OCI-LY1 (cell line): ENCODE measurements around the gene CACNG7.

Experiments
- H2AFZ ChIP-seq: fragments of 200-600 bp; sonication (generic), shearing (Covaris generic); 2 replicates; pipeline ENCODE4 v1.6.0; 2014; ENCODE audit warnings: antibody characterized with exemption, mild to moderate bottlenecking, low read length
- H3F3A ChIP-seq: fragments of 200-600 bp; sonication (generic), shearing (Covaris generic); 2 replicates; pipeline ENCODE4 v1.6.0; 2014; ENCODE audit warnings: mild to moderate bottlenecking, antibody characterized with exemption, low read length, moderate library complexity; ENCODE audit not compliant: insufficient read depth
- H3K27ac ChIP-seq: fragments of 200-600 bp; sonication (generic); 2 replicates; pipeline ENCODE4 v1.5.1; 2014; ENCODE audit warnings: low read length, mixed run types, mild to moderate bottlenecking, low read depth; ENCODE audit not compliant: poor library complexity, severe bottlenecking
- H3K27me3 ChIP-seq: fragments of 200-600 bp; sonication (generic); 2 replicates; pipeline ENCODE4 v1.6.0; 2014; ENCODE audit warnings: antibody characterized with exemption, mild to moderate bottlenecking, low read length, moderate library complexity; ENCODE audit not compliant: insufficient read depth
- H3K36me3 ChIP-seq: fragments of 200-600 bp; sonication (generic); 2 replicates; pipeline ENCODE4 v1.6.1; 2014; ENCODE audit warnings: mild to moderate bottlenecking, antibody characterized with exemption, low read length, moderate library complexity, mixed read lengths; ENCODE audit not compliant: insufficient read depth
- H3K4me1 ChIP-seq: fragments of 200-600 bp; sonication (generic); 2 replicates; pipeline ENCODE4 v1.5.1; 2014; ENCODE audit warnings: mild to moderate bottlenecking, low read length, moderate library complexity; ENCODE audit not compliant: insufficient read depth, severe bottlenecking
- H3K4me2 ChIP-seq: fragments of 200-600 bp; sonication (generic), shearing (Covaris generic); 2 replicates; pipeline ENCODE4 v1.6.1; 2014; ENCODE audit warnings: low read length
- H3K4me3 ChIP-seq: fragments of 200-600 bp; sonication (generic); 2 replicates; pipeline ENCODE4 v1.5.1; 2014; ENCODE audit warnings: low read length, low read depth, mild to moderate bottlenecking, mixed read lengths; ENCODE audit not compliant: poor library complexity, severe bottlenecking
- H3K79me2 ChIP-seq: fragments of 200-600 bp; shearing (Covaris generic); 2 replicates; pipeline ENCODE4 v1.6.1; 2016; ENCODE audit warnings: mixed run types, low read length, mixed read lengths; ENCODE audit not compliant: insufficient read depth
- H3K9ac ChIP-seq: fragments of 200-600 bp; sonication (generic), shearing (Covaris generic); 2 replicates; pipeline ENCODE4 v1.6.1; 2014; ENCODE audit warnings: mild to moderate bottlenecking, low read length, mixed read lengths
- H3K9me2 ChIP-seq: fragments of 200-600 bp; sonication (generic), shearing (Covaris generic); 2 replicates; pipeline ENCODE4 v1.6.1; 2014; ENCODE audit warnings: low read depth, mild to moderate bottlenecking, low read length, mixed read lengths
- H3K9me3 ChIP-seq: fragments of 200-600 bp; shearing (Covaris generic); 2 replicates; pipeline ENCODE4 v1.6.1; 2014; ENCODE audit warnings: low read length, mixed read lengths
- H4K20me1 ChIP-seq: fragments of 200-600 bp; sonication (generic), shearing (Covaris generic); 2 replicates; pipeline ENCODE4 v1.6.0; 2016; ENCODE audit warnings: mild to moderate bottlenecking, low read length; ENCODE audit not compliant: insufficient read depth
- CTCF ChIP-seq: fragments of 200-600 bp; sonication (generic), shearing (Covaris generic); IDR thresholded peaks from 2 replicates; pipeline ENCODE4 v1.5.1; 2017; ENCODE audit warnings: mild to moderate bottlenecking, antibody characterized with exemption, low read length, moderate library complexity, mixed read lengths
- EZH2 ChIP-seq: fragments of 200-600 bp; sonication (generic), shearing (Covaris generic); IDR thresholded peaks from 2 replicates; pipeline ENCODE4 v1.8.0; 2017; ENCODE audit warnings: borderline replicate concordance, mixed run types, mild to moderate bottlenecking, antibody characterized with exemption, low read length, moderate library complexity, mixed read lengths

Gene CACNG7

GRCh38 chr19:53962887-53963431, 53.9 kb downstream of the CACNG7 start, which contains the start of gene CACNG8:
Gene CACNG8 (plus strand): TSS chr19:53962937.
- Histone ChIP-seq H3K4me1 (no peaks in the 10 kb centered on the region), H3K9me2 (no peaks in the 10 kb centered on the region), H4K20me1 (no peaks in the 10 kb centered on the region), H3F3A (no peaks in the 10 kb centered on the region), H3K79me2 (no peaks in the 10 kb centered on the region), H3K4me2 (no peak within 1 kb of the TSS), H3K9ac (no peak within 1 kb of the TSS), H3K9me3 (no peaks in the 10 kb centered on the region), H3K36me3 (no peaks in the 10 kb centered on the region), H3K27me3 (no peaks in the 10 kb centered on the region), H2AFZ (no peak within 1 kb of the TSS), H3K27ac (no peak within 1 kb of the TSS), H3K4me3 (no peak within 1 kb of the TSS)
- TF ChIP-seq EZH2 (no peak), CTCF (no peak)

GRCh38 chr19:53965091-53965490, 56.0 kb downstream of the CACNG7 start:
- Histone ChIP-seq H3K36me3 (no peaks in the 10 kb centered on the region), H3K9me3 (no peaks in the 10 kb centered on the region), H3K9ac (no peak overlapping the region), H3K27ac (no peak overlapping the region), H2AFZ (no peak overlapping the region), H3K4me2 (no peak overlapping the region), H3K4me1 (no peaks in the 10 kb centered on the region), H3F3A (no peaks in the 10 kb centered on the region), H4K20me1 (no peaks in the 10 kb centered on the region), H3K9me2 (no peaks in the 10 kb centered on the region), H3K27me3 (no peaks in the 10 kb centered on the region), H3K4me3 (no peak overlapping the region), H3K79me2 (no peaks in the 10 kb centered on the region)
- TF ChIP-seq CTCF = no peak
- TF ChIP-seq EZH2 = no peak

- Histone ChIP-seq H3F3A (no peaks in the 10 kb centered on the region), H3K36me3 (no peaks in the 10 kb centered on the region), H3K9me3 (no peaks in the 10 kb centered on the region), H3K79me2 (no peaks in the 10 kb centered on the region), H3K4me1 (no peaks in the 10 kb centered on the region), H3K27ac (no peak overlapping the region), H3K27me3 (no peaks in the 10 kb centered on the region), H4K20me1 (no peaks in the 10 kb centered on the region), H3K4me2 (no peak overlapping the region), H3K9me2 (no peaks in the 10 kb centered on the region), H2AFZ (no peak overlapping the region), H3K9ac (no peak overlapping the region), H3K4me3 (no peak overlapping the region)
- TF ChIP-seq CTCF = no peak
- no peak for TF ChIP-seq EZH2
Measured at GRCh38 chr19:53966931-53967330, 57.9 kb downstream of the CACNG7 start.
